Measurements from ENCODE around the gene REV1.

GRCh38 chr2:99472600-99472960 is 17.2 kb downstream of the REV1 start:
- TF ChIP-seq, protein P1, sequence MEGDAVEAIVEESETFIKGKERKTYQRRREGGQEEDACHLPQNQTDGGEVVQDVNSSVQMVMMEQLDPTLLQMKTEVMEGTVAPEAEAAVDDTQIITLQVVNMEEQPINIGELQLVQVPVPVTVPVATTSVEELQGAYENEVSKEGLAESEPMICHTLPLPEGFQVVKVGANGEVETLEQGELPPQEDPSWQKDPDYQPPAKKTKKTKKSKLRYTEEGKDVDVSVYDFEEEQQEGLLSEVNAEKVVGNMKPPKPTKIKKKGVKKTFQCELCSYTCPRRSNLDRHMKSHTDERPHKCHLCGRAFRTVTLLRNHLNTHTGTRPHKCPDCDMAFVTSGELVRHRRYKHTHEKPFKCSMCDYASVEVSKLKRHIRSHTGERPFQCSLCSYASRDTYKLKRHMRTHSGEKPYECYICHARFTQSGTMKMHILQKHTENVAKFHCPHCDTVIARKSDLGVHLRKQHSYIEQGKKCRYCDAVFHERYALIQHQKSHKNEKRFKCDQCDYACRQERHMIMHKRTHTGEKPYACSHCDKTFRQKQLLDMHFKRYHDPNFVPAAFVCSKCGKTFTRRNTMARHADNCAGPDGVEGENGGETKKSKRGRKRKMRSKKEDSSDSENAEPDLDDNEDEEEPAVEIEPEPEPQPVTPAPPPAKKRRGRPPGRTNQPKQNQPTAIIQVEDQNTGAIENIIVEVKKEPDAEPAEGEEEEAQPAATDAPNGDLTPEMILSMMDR (IDR thresholded peaks at IDR 0.05; ENCODE audit: insufficient read depth, low read length, poor library complexity, severe bottlenecking) = no peak
- no peak for TF ChIP-seq EZH2phosphoT487 (conservative IDR thresholded peaks at IDR 0.05; ENCODE audit: low read length)

Data from SU-DHL-6 (cell line).